Activated CD4-positive, alpha-beta T cell treated with anti-CD3 and anti-CD28 coated beads for 24 hours (primary cell): ENCODE results near the gene GTPBP10.

ENCODE experiments used
- DNase-seq, 2 donors: peaks; one replicate each; pipeline ENCODE4 v3.0.0-alpha.2; 2020; ENCODE audit warnings: low read depth in 2 of 2

GTPBP10 gene

DNA sequence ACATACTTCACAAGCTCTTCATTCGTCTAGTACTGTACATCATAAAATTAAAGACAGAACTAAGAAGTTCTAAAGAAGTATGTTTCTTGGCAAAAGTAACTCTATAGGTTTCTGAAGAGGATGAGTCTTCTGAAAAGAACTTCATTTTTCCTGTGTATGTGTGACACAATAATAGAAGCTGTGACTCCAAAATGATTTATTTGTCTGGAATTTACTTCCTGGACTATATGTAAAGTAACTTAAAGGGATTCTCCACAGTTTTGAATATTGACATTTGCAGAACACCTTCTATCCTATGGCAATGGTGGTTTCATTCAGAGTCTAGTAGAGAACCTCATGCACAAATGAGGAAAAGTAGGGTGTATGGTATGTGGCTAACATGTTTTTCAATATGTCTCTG lies 36.9 kb downstream of the GTPBP10 start:
- DNase-seq: no peak

GRCh38 chr7:90383861-90384260 lies 37.3 kb downstream of the GTPBP10 start:
- DNase-seq: no peak

DNA sequence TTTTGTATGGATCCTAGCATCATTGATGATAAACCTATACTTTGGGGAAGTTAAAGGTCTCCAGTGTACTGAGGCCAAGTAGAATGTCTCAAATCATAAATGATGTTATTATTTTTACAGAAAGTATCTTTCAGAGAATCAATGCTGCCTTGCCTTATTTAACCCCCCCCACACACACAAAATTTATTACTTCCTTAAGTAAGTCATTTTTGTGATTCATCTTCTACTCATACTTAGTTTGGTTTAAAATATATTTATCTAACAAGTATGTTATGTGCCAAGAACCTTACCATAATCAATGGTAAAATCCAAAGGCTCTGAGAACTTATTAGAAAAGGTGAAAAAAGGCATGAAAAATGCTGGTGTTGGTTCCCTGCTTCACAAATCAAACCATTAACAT lies 37.9 kb downstream of the GTPBP10 start:
- DNase-seq: no peak

DNA sequence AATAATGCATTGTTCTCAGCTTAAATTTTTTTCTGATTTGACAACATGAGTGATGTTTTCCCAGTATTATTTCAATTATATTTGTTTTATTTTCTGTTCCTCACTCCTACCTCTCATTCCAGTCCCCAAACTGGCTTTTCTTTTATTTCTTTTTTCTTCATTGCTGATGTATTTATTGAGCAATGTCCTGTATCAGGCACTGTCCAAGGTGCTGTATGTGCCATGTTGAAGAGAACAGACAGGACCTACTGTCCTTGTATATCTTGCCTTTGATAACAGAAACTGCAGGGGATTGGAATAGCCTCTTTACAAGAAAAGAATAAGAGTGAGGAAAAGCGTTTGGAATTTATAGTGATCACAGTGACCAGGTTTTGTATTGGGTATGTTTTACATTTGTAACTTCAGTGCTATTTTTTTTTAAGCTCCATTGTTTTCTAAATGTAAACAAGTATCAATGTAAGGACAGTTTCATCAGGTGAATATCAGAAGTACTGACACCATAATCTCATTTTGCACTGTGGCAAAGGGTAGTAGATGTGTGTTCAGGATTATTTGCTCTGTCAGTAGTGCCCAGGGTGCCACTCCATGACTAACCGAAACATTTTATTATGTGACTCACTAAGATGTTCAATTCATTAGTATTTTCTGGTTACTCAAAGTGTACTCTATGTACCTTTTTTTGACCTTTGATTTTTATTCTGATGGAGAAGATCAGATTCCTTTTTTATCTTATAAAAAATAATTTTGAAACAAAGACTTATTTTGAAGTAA lies 41.1 kb downstream of the GTPBP10 start:
- DNase-seq: no peak

- DNase-seq: no peak
Observed at GRCh38 chr7:90390926-90391325, 44.4 kb downstream of the GTPBP10 start.

DNA sequence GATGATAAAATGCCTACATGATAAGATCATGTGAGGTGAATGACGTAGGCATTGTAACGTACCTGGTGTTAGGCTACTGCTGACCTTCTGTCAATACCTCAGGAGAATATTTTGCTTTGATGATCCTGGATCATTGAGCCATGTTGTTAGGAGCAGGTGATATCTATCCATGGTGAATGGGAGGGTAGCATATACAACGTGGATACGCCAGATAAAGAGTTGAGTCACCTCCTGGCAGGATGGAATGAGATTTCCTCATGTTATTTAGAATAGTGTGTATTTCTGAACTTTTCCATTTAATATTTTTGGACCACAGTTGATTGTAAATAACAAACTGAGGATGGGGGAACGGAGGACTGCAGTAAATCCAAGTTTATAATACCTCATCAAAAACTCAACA lies 45.0 kb downstream of the GTPBP10 start:
- DNase-seq: no peak

- no peak for DNase-seq
Observed at GRCh38 chr7:90396420-90396819, 49.9 kb downstream of the GTPBP10 start.

GRCh38 chr7:90401989-90402388 lies 55.5 kb downstream of the GTPBP10 start:
- DNase-seq: no peak

- DNase-seq: no peak
Observed at GRCh38 chr7:90402785-90403173, 56.3 kb downstream of the GTPBP10 start.

DNA sequence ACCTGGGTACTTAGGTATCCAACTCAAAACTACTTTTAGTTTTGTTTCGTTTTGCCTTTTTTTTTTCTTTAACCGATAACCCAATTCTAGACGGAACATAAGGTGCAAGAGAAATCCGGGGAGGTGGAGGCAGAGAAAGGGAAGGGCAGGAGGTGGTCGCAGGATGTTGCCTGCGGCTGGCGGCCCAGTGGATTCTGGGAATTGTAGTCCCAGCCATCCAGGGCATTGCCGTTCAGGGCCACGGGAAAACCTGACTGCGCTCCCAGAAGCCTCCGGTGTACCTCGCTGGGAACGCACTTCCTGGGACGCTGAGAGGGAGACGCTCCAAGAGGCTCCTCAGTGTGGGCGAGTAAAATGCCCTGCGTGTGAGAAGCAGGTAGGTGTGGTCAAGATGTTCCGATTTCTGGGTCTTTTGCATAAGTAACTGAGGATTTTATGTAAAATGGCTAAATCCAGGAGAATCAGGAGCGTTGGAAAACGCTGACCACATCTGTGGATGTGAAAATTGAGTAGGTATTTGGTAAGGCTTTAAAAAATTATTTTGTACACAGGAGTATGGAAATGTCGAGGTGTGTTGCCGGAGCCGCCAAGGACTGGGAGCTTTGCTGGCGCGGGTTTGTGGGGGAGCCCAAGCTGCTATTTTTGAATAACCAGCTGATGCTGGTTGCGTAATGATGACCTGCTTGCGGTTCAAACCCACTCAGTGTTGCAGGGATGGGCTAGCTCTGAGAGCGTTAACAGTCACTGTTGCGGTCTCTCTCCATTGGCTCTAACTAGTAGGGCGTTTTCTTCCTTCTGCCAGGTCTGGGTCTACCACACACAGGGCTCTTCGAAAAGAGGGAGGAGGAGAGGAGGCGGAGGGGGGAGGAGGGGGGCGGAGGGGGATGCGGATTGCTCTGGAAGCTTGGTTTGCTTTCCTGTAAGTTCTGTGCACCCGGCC lies 56.9 kb downstream of the GTPBP10 start, which contains the start of gene CLDN12:
Gene CLDN12, plus strand, starts transcription at position 288 of the 940 bp plus-strand sequence. CDS start 9,216 bp downstream, outside the sequence.
- peak; percentile 39 for DNase-seq

DNA sequence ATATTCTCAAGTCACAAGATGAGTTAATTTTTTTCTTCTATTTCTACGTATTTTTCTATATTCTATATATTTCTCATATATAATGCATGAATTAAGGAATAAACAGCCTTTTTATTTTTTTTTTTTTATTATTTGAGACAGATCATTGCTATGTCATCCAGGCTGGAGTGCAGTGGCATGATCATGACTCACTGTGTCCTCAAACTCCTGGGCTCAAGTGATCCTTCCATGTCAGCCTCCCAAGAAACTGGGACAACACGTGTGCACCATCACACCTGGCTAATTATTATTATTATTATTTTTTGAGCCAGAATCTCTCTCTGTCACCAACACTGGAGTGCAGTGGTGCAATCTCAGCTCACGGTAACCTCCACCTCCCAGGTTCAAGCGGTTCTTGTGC lies 58.3 kb downstream of the GTPBP10 start:
- no peak for DNase-seq

- DNase-seq: no peak
Observed at GRCh38 chr7:90407484-90407821, 60.9 kb downstream of the GTPBP10 start.

GRCh38 chr7:90408142-90408541 lies 61.6 kb downstream of the GTPBP10 start:
- DNase-seq: no peak

DNA sequence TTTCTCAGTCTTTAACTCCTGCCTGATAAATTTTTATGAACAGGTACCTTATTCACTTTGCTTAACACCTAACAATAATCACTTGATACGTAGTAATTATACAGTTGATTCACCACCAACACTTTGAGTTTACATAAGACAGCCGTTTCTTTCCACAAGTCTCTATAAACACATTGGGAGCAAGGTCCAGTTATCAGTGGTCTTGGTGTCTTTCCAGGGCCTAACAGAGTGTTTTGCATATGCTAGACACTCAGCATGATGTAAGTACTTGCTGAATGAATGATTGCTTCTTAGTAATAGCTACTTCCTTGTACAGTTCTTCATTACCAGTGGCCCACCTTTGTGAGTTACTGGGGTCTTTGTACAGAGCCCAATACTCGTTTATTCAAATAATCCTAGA lies 63.2 kb downstream of the GTPBP10 start:
- DNase-seq: no peak

GRCh38 chr7:90411510-90411909 lies 65.0 kb downstream of the GTPBP10 start:
- DNase-seq: no peak

DNA sequence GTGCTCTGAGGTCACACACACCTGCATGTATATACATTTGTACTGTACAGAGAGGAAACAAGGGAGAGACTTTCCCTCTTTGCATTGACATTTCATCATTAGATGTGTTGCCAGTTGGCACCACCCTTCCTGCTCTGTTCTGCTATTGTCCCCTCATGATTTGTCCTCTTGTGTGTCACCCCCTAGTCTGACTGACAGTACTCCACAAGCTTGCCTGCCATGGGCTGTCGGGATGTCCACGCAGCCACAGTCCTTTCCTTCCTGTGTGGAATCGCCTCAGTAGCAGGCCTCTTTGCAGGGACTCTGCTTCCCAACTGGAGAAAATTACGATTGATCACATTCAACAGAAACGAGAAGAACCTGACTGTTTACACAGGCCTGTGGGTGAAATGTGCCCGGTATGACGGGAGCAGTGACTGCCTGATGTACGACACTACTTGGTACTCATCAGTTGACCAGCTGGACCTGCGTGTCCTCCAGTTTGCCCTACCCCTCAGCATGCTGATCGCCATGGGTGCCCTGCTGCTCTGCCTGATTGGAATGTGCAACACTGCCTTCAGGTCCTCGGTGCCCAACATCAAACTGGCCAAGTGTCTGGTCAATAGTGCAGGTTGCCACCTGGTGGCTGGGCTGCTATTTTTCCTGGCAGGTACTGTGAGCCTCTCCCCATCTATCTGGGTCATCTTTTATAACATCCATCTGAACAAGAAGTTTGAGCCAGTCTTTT lies 66.1 kb downstream of the GTPBP10 start:
- DNase-seq: peak in 1 of 2 donors; percentile 5

DNA sequence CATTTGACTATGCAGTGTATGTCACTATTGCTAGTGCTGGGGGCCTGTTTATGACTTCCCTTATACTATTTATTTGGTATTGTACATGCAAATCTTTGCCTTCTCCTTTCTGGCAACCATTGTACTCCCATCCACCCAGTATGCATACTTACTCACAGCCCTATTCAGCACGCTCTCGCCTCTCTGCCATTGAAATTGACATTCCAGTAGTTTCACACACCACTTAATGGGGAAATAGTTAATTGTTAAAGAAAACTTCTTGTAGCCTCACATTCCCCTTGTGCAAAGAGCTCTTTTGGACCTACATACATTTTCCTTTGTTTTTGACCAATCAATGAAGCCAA lies 66.6 kb downstream of the GTPBP10 start:
- DNase-seq: no peak

- no peak for DNase-seq
Observed at GRCh38 chr7:90421651-90422050, 75.1 kb downstream of the GTPBP10 start.

DNA sequence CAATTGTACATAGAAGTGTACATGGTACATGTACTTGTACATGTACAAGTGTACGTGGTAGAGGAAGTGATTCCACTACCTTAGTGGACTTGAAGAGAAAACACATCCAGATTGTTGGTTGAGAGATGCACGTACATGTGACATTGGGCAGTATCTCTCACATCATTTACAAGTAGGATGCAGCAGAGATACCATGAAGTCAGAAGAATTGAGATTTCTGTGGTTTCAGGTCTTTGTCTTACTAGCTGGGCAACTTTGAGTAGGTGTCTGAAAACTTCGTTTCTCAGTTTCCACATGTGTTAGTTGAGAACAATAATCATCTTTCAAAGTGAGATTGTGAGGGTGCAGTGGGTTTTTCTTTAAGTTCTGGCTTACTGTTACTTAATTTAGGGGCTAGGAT lies 78.2 kb downstream of the GTPBP10 start:
- no peak for DNase-seq

DNA sequence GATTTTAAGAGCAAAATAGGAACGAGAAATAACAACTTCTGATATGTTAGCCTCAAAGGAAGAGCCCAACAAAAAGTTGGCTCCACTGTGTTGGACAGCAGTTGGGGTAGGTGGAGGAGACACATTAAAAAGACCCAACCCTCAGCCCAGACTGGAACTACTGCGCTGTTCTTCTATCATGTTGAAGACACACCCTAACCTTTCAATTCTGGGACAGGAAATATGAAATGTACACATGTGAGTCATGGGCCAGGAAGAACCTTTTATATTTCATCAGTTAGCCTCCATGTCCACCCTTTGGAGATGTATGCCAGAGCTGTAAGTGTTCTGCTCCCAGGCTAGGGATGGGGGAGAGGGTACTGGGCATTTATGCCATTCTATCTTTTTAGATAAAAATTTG lies 78.9 kb downstream of the GTPBP10 start:
- DNase-seq: no peak

DNA sequence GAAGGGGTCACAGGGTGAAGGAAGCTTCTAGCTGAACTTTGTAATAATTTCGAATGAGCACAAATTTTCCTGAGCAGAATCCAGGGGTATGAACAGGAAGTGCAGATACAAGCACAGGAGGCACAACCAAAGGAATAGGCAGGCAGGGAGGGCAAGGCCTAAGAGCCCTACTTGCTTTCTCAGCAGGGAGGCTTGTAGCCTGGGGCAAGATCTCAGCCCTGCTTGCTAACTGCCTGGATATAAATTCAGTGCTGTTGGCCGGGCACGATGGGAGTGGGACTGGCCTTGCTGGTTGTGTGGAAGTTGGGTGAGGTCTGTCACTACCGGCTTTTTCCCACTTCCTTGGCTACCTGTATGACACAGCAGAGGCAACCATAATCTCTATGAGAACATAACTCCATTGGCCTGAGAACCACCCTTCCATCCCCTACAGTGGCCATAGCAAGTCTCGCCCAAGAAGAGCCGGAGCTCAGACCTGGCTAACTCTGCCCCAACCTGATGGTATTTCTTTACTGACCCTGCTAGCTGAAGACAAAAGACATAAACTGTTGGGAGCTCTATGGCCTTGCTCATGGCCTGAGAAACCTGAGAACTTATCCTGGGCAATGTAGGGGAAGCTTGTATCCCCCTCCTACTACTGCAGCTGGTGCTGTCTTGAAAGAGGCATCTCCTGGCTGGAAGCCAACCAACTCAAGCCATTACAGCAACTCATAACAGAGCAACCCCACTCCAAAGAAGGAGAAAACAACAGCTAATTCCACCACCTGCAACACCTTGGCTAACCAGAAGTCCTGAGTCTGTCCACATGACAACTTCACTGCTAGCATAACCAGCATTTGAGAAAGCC lies 84.3 kb downstream of the GTPBP10 start:
- DNase-seq: no peak
